WTC11 (cell line): ENCODE results near the gene TMEM131L. TPM values are rescaled to one million over a fixed set of nuclear protein-coding genes. Genes with fewer than 3 reads are reported as not detected.

ENCODE experiments used
- ATAC-seq: fragments of 200-7000 bp; cut with Tn5 transposase; 2 replicates; pipeline ENCODE4 v1.10.0; 2021; ENCODE audit warnings: mild to moderate bottlenecking, moderate library complexity
- CTCF ChIA-PET: fragments of 300-600 bp; sonication (Branson Sonifier 250); formaldehyde crosslinking; loops from one replicate; lab custom pipeline; 2021; ENCODE audit warnings: antibody characterized with exemption; lab: Charles Lee
- POLR2A ChIA-PET: fragments of 350-600 bp; sonication (Branson Sonifier 250); formaldehyde crosslinking; loops from one replicate; lab custom pipeline; 2021; ENCODE audit warnings: antibody characterized with exemption; lab: Charles Lee
- DNase-seq: peaks from one replicate; pipeline ENCODE4 v3.0.0; 2021; ENCODE audit warnings: low spot score
- H3K27ac Mint-ChIP-seq: 2 replicates; pipeline ENCODE4 v1.8.0; 2021; ENCODE audit warnings: mixed read lengths
- H3K27me3 Mint-ChIP-seq: 2 replicates; pipeline ENCODE4 v1.8.0; 2021; ENCODE audit warnings: low read depth, mild to moderate bottlenecking, moderate library complexity, mixed read lengths
- H3K36me3 Mint-ChIP-seq: 2 replicates; pipeline ENCODE4 v1.8.0; 2021; ENCODE audit warnings: mixed read lengths
- H3K4me1 Mint-ChIP-seq: 2 replicates; pipeline ENCODE4 v1.8.0; 2022; ENCODE audit warnings: mixed read lengths
- H3K4me3 Mint-ChIP-seq: 2 replicates; pipeline ENCODE4 v1.8.0; 2021; ENCODE audit warnings: mild to moderate bottlenecking, moderate library complexity, mixed read lengths
- H3K9me3 Mint-ChIP-seq: 2 replicates; pipeline ENCODE4 v1.8.0; 2021; ENCODE audit warnings: mixed read lengths
- CREB1 ChIP-seq: sonication (generic); formaldehyde crosslinking; IDR thresholded peaks from 2 replicates; pipeline ENCODE4 v1.8.0; 2023; ENCODE audit warnings: mild to moderate bottlenecking, missing genetic modification reagents
- E2F4 ChIP-seq: sonication (generic); formaldehyde crosslinking; IDR thresholded peaks from 2 replicates; pipeline ENCODE4 v1.8.1; 2022; ENCODE audit warnings: low read depth, mild to moderate bottlenecking, moderate library complexity, missing genetic modification reagents, borderline replicate concordance
- E2F5 ChIP-seq: sonication (generic); formaldehyde crosslinking; IDR thresholded peaks from 2 replicates; pipeline ENCODE4 v1.8.1; 2022; ENCODE audit warnings: mild to moderate bottlenecking, moderate library complexity, missing genetic modification reagents
- ESRRA ChIP-seq: sonication (generic); formaldehyde crosslinking; IDR thresholded peaks from 2 replicates; pipeline ENCODE4 v1.8.1; 2022; ENCODE audit warnings: mild to moderate bottlenecking, missing genetic modification reagents, borderline replicate concordance
- ETV6 ChIP-seq: sonication (generic); formaldehyde crosslinking; IDR thresholded peaks from 2 replicates; pipeline ENCODE4 v1.8.1; 2022; ENCODE audit warnings: mild to moderate bottlenecking, missing genetic modification reagents
- FOXK1 ChIP-seq: sonication (generic); formaldehyde crosslinking; IDR thresholded peaks from 2 replicates; pipeline ENCODE4 v1.8.0; 2022; ENCODE audit warnings: mild to moderate bottlenecking, moderate library complexity, missing genetic modification reagents
- GRHL2 ChIP-seq: fragments of 250-450 bp; sonication (Bioruptor Pico); IDR thresholded peaks from 2 replicates; pipeline ENCODE4 v1.8.0; 2022; ENCODE audit warnings: mild to moderate bottlenecking, moderate library complexity; ENCODE audit not compliant: insufficient replicate concordance, severe bottlenecking
- JAZF1 ChIP-seq: fragments of 250-450 bp; sonication (Bioruptor Pico); IDR thresholded peaks from 2 replicates; pipeline ENCODE4 v1.9.0; 2021; ENCODE audit warnings: moderate library complexity, mild to moderate bottlenecking, inconsistent platforms
- MAX ChIP-seq: sonication (generic); formaldehyde crosslinking; IDR thresholded peaks from 2 replicates; pipeline ENCODE4 v1.8.0; 2022; ENCODE audit warnings: mild to moderate bottlenecking, missing genetic modification reagents
- NFATC4 ChIP-seq: fragments of 250-450 bp; sonication (Bioruptor Pico); IDR thresholded peaks from 2 replicates; pipeline ENCODE4 v1.9.0; 2021; ENCODE audit warnings: mild to moderate bottlenecking
- NR2C2 ChIP-seq: sonication (generic); formaldehyde crosslinking; IDR thresholded peaks from 2 replicates; pipeline ENCODE4 v1.8.0; 2022; ENCODE audit warnings: mild to moderate bottlenecking, missing genetic modification reagents
- TEAD1 ChIP-seq: sonication (generic); formaldehyde crosslinking; IDR thresholded peaks from 2 replicates; pipeline ENCODE4 v1.8.0; 2022; ENCODE audit warnings: mild to moderate bottlenecking, missing genetic modification reagents
- USF1 ChIP-seq: sonication (generic); formaldehyde crosslinking; IDR thresholded peaks from 2 replicates; pipeline ENCODE4 v1.8.0; 2022; ENCODE audit warnings: mild to moderate bottlenecking, missing genetic modification reagents
- USF2 ChIP-seq: sonication (generic); formaldehyde crosslinking; IDR thresholded peaks from 2 replicates; pipeline ENCODE4 v1.8.1; 2023; ENCODE audit warnings: mild to moderate bottlenecking, missing genetic modification reagents, moderate library complexity
- ZNF232 ChIP-seq: sonication (generic); formaldehyde crosslinking; IDR thresholded peaks from 2 replicates; pipeline ENCODE4 v1.8.0; 2022; ENCODE audit warnings: mild to moderate bottlenecking, missing genetic modification reagents
- ZNF396 ChIP-seq: fragments of 250-450 bp; sonication (Bioruptor Pico); IDR thresholded peaks from 2 replicates; pipeline ENCODE4 v1.8.0; 2021; ENCODE audit warnings: mild to moderate bottlenecking, moderate library complexity, borderline replicate concordance
- total RNA-seq: library from RNA; stranded (reverse); gene quantifications from 3 replicates; pipeline ENCODE4 v1.2.3, GENCODE V29; 2021
- TF ChIP-seq, protein P1 (sequence below): sonication (generic); formaldehyde crosslinking; IDR thresholded peaks from 2 replicates; pipeline ENCODE4 v1.8.1; 2022; ENCODE audit warnings: missing genetic modification reagents, borderline replicate concordance
- TF ChIP-seq, protein P2 (sequence below): sonication (generic); formaldehyde crosslinking; IDR thresholded peaks from 2 replicates; pipeline ENCODE4 v1.8.1; 2023; ENCODE audit warnings: mild to moderate bottlenecking, missing genetic modification reagents, borderline replicate concordance
- TF ChIP-seq, protein P3 (sequence below): sonication (generic); formaldehyde crosslinking; IDR thresholded peaks from 2 replicates; pipeline ENCODE4 v1.8.1; 2023; ENCODE audit warnings: mild to moderate bottlenecking, moderate library complexity, missing genetic modification reagents

TMEM131L gene
- total RNA-seq, 1 experiment from 2014 or later, result 26.7 TPM

- DNase-seq, result no peak
- ChIA-PET CTCF (interaction anchor here (0.5 to 2.6 kb wide), 12 partner anchors 13 to 179 kb away, joined by 3 to 14 read pairs (median 4); partner anchors contain the start of gene MND1), POLR2A (interaction anchor here (1.2 to 2.0 kb wide), 2 partner anchors 13 to 21 kb away, joined by 3 to 6 read pairs; no protein-coding TSS in a partner anchor)
- no peaks in the 10 kb centered on the region for H3K36me3 Mint-ChIP-seq
- peak overlapping the region; percentile 84 for H3K4me3 Mint-ChIP-seq
- TF ChIP-seq FOXK1 (CRISPR knock-in tag), result no peak
- no peak for TF ChIP-seq NFATC4 (CRISPR knock-in tag)
- TF ChIP-seq ETV6 (CRISPR knock-in tag), result no peak
- TF ChIP-seq ESRRA, result no peak
- no peak for TF ChIP-seq E2F4 (CRISPR knock-in tag)
- TF ChIP-seq, protein P1, sequence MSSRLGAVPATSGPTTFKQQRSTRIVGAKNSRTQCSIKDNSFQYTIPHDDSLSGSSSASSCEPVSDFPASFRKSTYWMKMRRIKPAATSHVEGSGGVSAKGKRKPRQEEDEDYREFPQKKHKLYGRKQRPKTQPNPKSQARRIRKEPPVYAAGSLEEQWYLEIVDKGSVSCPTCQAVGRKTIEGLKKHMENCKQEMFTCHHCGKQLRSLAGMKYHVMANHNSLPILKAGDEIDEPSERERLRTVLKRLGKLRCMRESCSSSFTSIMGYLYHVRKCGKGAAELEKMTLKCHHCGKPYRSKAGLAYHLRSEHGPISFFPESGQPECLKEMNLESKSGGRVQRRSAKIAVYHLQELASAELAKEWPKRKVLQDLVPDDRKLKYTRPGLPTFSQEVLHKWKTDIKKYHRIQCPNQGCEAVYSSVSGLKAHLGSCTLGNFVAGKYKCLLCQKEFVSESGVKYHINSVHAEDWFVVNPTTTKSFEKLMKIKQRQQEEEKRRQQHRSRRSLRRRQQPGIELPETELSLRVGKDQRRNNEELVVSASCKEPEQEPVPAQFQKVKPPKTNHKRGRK (CRISPR knock-in tag), result no peak
- TF ChIP-seq GRHL2 (CRISPR knock-in tag), result no peak
- no peak for TF ChIP-seq JAZF1 (CRISPR knock-in tag)
- TF ChIP-seq, protein P2, sequence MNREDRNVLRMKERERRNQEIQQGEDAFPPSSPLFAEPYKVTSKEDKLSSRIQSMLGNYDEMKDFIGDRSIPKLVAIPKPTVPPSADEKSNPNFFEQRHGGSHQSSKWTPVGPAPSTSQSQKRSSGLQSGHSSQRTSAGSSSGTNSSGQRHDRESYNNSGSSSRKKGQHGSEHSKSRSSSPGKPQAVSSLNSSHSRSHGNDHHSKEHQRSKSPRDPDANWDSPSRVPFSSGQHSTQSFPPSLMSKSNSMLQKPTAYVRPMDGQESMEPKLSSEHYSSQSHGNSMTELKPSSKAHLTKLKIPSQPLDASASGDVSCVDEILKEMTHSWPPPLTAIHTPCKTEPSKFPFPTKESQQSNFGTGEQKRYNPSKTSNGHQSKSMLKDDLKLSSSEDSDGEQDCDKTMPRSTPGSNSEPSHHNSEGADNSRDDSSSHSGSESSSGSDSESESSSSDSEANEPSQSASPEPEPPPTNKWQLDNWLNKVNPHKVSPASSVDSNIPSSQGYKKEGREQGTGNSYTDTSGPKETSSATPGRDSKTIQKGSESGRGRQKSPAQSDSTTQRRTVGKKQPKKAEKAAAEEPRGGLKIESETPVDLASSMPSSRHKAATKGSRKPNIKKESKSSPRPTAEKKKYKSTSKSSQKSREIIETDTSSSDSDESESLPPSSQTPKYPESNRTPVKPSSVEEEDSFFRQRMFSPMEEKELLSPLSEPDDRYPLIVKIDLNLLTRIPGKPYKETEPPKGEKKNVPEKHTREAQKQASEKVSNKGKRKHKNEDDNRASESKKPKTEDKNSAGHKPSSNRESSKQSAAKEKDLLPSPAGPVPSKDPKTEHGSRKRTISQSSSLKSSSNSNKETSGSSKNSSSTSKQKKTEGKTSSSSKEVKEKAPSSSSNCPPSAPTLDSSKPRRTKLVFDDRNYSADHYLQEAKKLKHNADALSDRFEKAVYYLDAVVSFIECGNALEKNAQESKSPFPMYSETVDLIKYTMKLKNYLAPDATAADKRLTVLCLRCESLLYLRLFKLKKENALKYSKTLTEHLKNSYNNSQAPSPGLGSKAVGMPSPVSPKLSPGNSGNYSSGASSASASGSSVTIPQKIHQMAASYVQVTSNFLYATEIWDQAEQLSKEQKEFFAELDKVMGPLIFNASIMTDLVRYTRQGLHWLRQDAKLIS (CRISPR knock-in tag), result no peak
- no peak for TF ChIP-seq USF2 (CRISPR knock-in tag)
- TF ChIP-seq NR2C2, result no peak
- TF ChIP-seq USF1 (CRISPR knock-in tag), result no peak
- H3K27ac Mint-ChIP-seq, result no peak overlapping the region
- no peak for ATAC-seq
- H3K9me3 Mint-ChIP-seq, result 0 out of 2 replicates have a peak, but pooled peaks cover 3% of the 10 kb centered on the region
- peaks cover 30% of the 10 kb centered on the region for H3K4me1 Mint-ChIP-seq
- peaks cover 8% of the 10 kb centered on the region for H3K27me3 Mint-ChIP-seq
Observed at GRCh38 chr4:153465140-153465539, 1.0 kb upstream of the TMEM131L start.

DNA sequence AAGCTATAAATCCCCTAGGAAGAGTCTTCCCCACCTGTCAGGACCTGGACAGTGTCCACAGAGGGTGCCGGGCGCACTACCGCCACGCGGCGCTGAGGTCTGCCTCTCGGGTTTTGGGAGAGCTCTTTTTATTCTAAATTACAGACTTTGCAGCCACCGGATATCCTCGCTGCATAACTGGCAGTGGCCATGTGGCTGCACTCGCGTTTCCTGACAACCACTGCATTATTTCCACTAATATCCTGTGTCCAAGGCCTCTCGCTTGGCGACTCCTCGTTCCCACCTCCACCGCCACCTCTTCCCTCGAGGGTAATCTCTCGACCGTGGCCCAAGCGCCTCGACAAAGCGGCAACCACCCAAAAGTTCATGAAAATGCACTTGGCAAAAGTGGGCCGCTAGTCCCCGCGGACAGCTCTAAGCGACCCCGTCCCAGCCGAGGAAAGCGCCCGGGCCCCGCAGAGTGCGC is 512 bp upstream of the TMEM131L start:
- Mint-ChIP-seq H3K4me3 (peak overlapping the region; percentile 84), H3K36me3 (no peaks in the 10 kb centered on the region), H3K9me3 (0 out of 2 replicates have a peak, but pooled peaks cover 3% of the 10 kb centered on the region), H3K27me3 (peaks cover 8% of the 10 kb centered on the region), H3K27ac (0 out of 2 replicates have a peak overlapping the region, but pooled peaks have one; percentile 84), H3K4me1 (peaks cover 30% of the 10 kb centered on the region)
- TF ChIP-seq USF1 (CRISPR knock-in tag) (peak; percentile 18; the same call in 1 of the 2 replicates), CREB1 (CRISPR knock-in tag) (0 out of 2 replicates have a peak, but pooled peaks have one; percentile 21), ESRRA (no peak), ZNF396 (no peak), MAX (CRISPR knock-in tag) (peak; percentile 44; the same call in 1 of the 2 replicates), TEAD1 (peak; percentile 65; the same call in 1 of the 2 replicates), E2F5 (CRISPR knock-in tag) (no peak; the same call in 1 of the 2 replicates), ZNF232 (0 out of 2 replicates have a peak, but pooled peaks have one; percentile 11)
- TF ChIP-seq, protein P3, sequence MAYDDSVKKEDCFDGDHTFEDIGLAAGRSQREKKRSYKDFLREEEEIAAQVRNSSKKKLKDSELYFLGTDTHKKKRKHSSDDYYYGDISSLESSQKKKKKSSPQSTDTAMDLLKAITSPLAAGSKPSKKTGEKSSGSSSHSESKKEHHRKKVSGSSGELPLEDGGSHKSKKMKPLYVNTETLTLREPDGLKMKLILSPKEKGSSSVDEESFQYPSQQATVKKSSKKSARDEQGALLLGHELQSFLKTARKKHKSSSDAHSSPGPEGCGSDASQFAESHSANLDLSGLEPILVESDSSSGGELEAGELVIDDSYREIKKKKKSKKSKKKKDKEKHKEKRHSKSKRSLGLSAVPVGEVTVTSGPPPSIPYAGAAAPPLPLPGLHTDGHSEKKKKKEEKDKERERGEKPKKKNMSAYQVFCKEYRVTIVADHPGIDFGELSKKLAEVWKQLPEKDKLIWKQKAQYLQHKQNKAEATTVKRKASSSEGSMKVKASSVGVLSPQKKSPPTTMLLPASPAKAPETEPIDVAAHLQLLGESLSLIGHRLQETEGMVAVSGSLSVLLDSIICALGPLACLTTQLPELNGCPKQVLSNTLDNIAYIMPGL (CRISPR knock-in tag), result no peak
- DNase-seq, result peak; percentile 41
- ChIA-PET CTCF (interaction anchor here (0.5 to 2.6 kb wide), 19 partner anchors 13 to 530 kb away, joined by 3 to 14 read pairs (median 4); partner anchors contain the start of gene MND1), POLR2A (interaction anchor here (0.6 to 2.0 kb wide), 8 partner anchors 13 to 262 kb away, joined by 3 to 7 read pairs (median 3); no protein-coding TSS in a partner anchor)
- peak; percentile 20 for ATAC-seq
